ENCODE data around the gene VWA1.
A peak's percentile ranks its signal among the peaks of the same experiment; 100 is the strongest.
"Not testable (repeated sequence)": the region's sequence is repeated elsewhere in the genome, so short reads cannot be mapped to it uniquely, and the experiment has no call there.

The VWA1 gene

DNA sequence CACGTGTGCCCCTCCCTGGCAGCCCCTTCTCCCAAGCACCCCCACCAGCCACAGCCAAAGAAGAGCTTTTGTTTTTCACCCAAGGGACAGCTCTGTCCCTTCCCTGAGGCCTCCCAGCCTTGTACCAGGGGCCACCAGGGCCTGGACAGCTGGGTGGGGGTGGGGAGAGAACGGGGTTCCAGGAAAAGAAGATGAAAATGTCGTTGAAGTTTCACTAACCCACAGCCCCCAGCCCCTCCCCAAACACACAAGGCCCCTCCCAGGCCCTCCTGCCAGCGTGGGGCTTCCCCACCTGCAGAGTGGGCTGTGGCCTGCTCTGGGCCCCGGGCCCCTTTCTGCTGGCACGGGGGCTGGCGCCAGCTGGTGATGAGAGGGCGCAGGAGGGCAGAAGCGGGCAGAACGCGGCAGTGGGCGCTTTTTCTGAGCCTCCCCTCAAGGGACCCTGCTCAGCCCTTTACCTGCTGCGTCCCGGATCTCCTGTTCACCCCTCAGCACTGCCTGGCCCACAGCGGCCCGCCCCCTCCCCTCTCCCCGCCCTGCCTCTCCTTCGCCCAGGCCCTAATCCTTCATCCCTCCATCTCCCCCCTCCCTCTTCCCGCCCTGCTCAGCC, 8.9 kb upstream of the VWA1 start:
- peaks cover 4% of the 10 kb centered on the region for H3K4me1 Mint-ChIP-seq
- peaks cover 12% of the 10 kb centered on the region for H3K27me3 Mint-ChIP-seq
- H3K9me3 Mint-ChIP-seq: no peaks in the 10 kb centered on the region
- H3K4me3 Mint-ChIP-seq: no peak overlapping the region
- H3K27ac Mint-ChIP-seq: no peak overlapping the region
- no peaks in the 10 kb centered on the region for H3K36me3 Mint-ChIP-seq

- Mint-ChIP-seq H3K27ac (no peak overlapping the region), H3K4me3 (no peak overlapping the region), H3K36me3 (no peaks in the 10 kb centered on the region), H3K9me3 (no peaks in the 10 kb centered on the region), H3K27me3 (peaks cover 12% of the 10 kb centered on the region), H3K4me1 (peaks cover 4% of the 10 kb centered on the region)
Observed at GRCh38 chr1:1427106-1427819, 8.2 kb upstream of the VWA1 start.

GRCh38 chr1:1427820-1428148, 7.7 kb upstream of the VWA1 start:
- Mint-ChIP-seq H3K4me1 (peaks cover 4% of the 10 kb centered on the region), H3K27ac (no peak overlapping the region), H3K36me3 (no peaks in the 10 kb centered on the region), H3K27me3 (peaks cover 12% of the 10 kb centered on the region), H3K4me3 (no peak overlapping the region), H3K9me3 (no peaks in the 10 kb centered on the region)

DNA sequence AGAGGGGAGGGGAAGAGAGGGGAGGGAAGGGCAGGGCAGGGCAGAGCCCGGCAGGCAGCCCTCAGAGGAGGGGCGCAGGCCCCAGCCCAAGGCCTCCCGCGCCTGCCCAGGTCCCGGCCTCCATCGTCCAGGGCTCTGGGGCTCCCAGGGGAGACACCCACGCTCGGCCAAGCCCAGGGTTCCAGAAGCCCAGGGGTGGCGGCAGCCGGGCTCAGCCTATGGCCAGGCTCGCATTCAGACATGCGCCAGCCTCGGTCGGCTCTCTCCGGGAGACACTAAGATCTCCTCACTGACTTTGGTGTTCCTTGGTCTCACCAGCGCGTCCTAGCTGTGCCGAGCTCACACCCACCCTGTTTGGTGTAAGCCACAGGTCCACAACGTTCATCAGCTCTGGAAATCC, 7.3 kb upstream of the VWA1 start:
- no peaks in the 10 kb centered on the region for H3K36me3 Mint-ChIP-seq
- H3K4me1 Mint-ChIP-seq: peaks cover 4% of the 10 kb centered on the region
- peaks cover 9% of the 10 kb centered on the region for H3K27me3 Mint-ChIP-seq
- peak overlapping the region; percentile 49 for H3K4me3 Mint-ChIP-seq
- no peak overlapping the region for H3K27ac Mint-ChIP-seq
- no peaks in the 10 kb centered on the region for H3K9me3 Mint-ChIP-seq

DNA sequence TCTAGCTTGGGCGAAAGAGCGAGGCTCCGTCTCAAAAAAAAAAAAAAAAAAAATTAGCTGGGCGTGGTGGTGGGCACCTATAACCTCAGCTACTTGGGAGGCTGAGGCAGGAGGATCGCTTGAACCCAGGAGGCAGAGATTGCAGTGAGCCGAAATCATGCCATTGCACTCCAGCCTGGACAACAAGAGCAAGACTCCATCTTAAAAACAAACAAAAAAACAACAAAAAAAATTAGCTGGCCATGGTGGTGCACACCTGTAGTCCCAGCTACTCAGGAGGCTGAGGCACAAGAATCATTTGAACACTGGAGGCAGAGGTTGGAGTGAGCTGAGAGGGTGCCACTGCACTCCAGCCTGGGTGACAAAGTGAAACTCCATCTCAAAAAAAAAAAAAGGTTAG, 6.5 kb upstream of the VWA1 start:
- H3K4me3 Mint-ChIP-seq, H3K36me3 Mint-ChIP-seq, H3K4me1 Mint-ChIP-seq, H3K27ac Mint-ChIP-seq, H3K27me3 Mint-ChIP-seq, H3K9me3 Mint-ChIP-seq: not testable (repeated sequence)

- Mint-ChIP-seq H3K27ac (peak overlapping the region; percentile 17), H3K4me3 (no peak overlapping the region), H3K36me3 (no peaks in the 10 kb centered on the region)
Observed at GRCh38 chr1:1429671-1430073, 5.8 kb upstream of the VWA1 start.

GRCh38 chr1:1430114-1430982, 5.1 kb upstream of the VWA1 start:
- H3K27me3 Mint-ChIP-seq: peaks cover 13% of the 10 kb centered on the region
- no peak overlapping the region for H3K27ac Mint-ChIP-seq
- peaks cover 11% of the 10 kb centered on the region for H3K4me1 Mint-ChIP-seq

More at GRCh38 chr1:1429671-1430073, 5.8 kb upstream of the VWA1 start:
- Mint-ChIP-seq H3K9me3 (no peaks in the 10 kb centered on the region), H3K4me1 (peaks cover 8% of the 10 kb centered on the region), H3K27me3 (peaks cover 9% of the 10 kb centered on the region)

GRCh38 chr1:1430992-1431844, 4.3 kb upstream of the VWA1 start:
- Mint-ChIP-seq H3K36me3 (no peaks in the 10 kb centered on the region), H3K27me3 (peaks cover 14% of the 10 kb centered on the region), H3K4me1 (peaks cover 11% of the 10 kb centered on the region), H3K4me3 (no peak overlapping the region), H3K9me3 (no peaks in the 10 kb centered on the region), H3K27ac (no peak overlapping the region)

More at GRCh38 chr1:1430114-1430982, 5.1 kb upstream of the VWA1 start:
- H3K36me3 Mint-ChIP-seq: no peaks in the 10 kb centered on the region
- no peaks in the 10 kb centered on the region for H3K9me3 Mint-ChIP-seq
- no peak overlapping the region for H3K4me3 Mint-ChIP-seq

- peaks cover 17% of the 10 kb centered on the region for H3K27me3 Mint-ChIP-seq
- no peaks in the 10 kb centered on the region for H3K36me3 Mint-ChIP-seq
- H3K4me3 Mint-ChIP-seq: no peak overlapping the region
- H3K27ac Mint-ChIP-seq: no peak overlapping the region
- H3K9me3 Mint-ChIP-seq: no peaks in the 10 kb centered on the region
- H3K4me1 Mint-ChIP-seq: peaks cover 11% of the 10 kb centered on the region
Observed at GRCh38 chr1:1431845-1432273, 3.6 kb upstream of the VWA1 start.

- no peak overlapping the region for H3K4me3 Mint-ChIP-seq
- no peaks in the 10 kb centered on the region for H3K9me3 Mint-ChIP-seq
- H3K4me1 Mint-ChIP-seq: peaks cover 11% of the 10 kb centered on the region
- H3K27me3 Mint-ChIP-seq: peaks cover 17% of the 10 kb centered on the region
- no peaks in the 10 kb centered on the region for H3K36me3 Mint-ChIP-seq
- no peak overlapping the region for H3K27ac Mint-ChIP-seq
Observed at GRCh38 chr1:1432274-1432950, 3.1 kb upstream of the VWA1 start.

- Mint-ChIP-seq H3K36me3 (no peaks in the 10 kb centered on the region), H3K4me3 (peak overlapping the region; percentile 36), H3K27ac (no peak overlapping the region), H3K27me3 (peaks cover 17% of the 10 kb centered on the region), H3K4me1 (peaks cover 11% of the 10 kb centered on the region), H3K9me3 (no peaks in the 10 kb centered on the region)
Observed at GRCh38 chr1:1432951-1433803, 2.3 kb upstream of the VWA1 start.

GRCh38 chr1:1433804-1434130, 1.7 kb upstream of the VWA1 start:
- H3K9me3 Mint-ChIP-seq: no peaks in the 10 kb centered on the region
- H3K36me3 Mint-ChIP-seq: no peaks in the 10 kb centered on the region
- peaks cover 13% of the 10 kb centered on the region for H3K27me3 Mint-ChIP-seq
- no peak overlapping the region for H3K27ac Mint-ChIP-seq
- peaks cover 7% of the 10 kb centered on the region for H3K4me1 Mint-ChIP-seq
- peak overlapping the region; percentile 36 for H3K4me3 Mint-ChIP-seq

- H3K36me3 Mint-ChIP-seq: no peaks in the 10 kb centered on the region
- peaks cover 13% of the 10 kb centered on the region for H3K27me3 Mint-ChIP-seq
- no peaks in the 10 kb centered on the region for H3K9me3 Mint-ChIP-seq
- H3K4me1 Mint-ChIP-seq: peaks cover 7% of the 10 kb centered on the region
- H3K4me3 Mint-ChIP-seq: peak overlapping the region; percentile 36
- no peak overlapping the region for H3K27ac Mint-ChIP-seq
Observed at GRCh38 chr1:1434131-1434823, 1.2 kb upstream of the VWA1 start.

- Mint-ChIP-seq H3K27me3 (peaks cover 10% of the 10 kb centered on the region), H3K27ac (no peak overlapping the region), H3K4me3 (peak overlapping the region; percentile 49), H3K4me1 (peaks cover 7% of the 10 kb centered on the region), H3K9me3 (no peaks in the 10 kb centered on the region), H3K36me3 (no peaks in the 10 kb centered on the region)
Observed at GRCh38 chr1:1434824-1435105, 725 bp upstream of the VWA1 start.

Measured in activated naive CD4-positive, alpha-beta T cell treated with anti-CD3 and anti-CD28 coated beads, Interleukin-2, amount 50 U/mL, for 24 hours (primary cell).